HL-60 (cell line): ENCODE data around the gene BEST2.

Experiments
- CTCF ChIP-seq: IDR thresholded peaks from one replicate; pipeline ENCODE4 v1.5.1; 2011; ENCODE audit warnings: low read length, control low read depth, inconsistent platforms; ENCODE audit not compliant: insufficient read depth
- TF ChIP-seq, protein P1 (sequence below): IDR thresholded peaks from 2 replicates; pipeline ENCODE4 v1.6.1; 2012; ENCODE audit warnings: low read depth; ENCODE audit not compliant: insufficient replicate concordance

DNA sequence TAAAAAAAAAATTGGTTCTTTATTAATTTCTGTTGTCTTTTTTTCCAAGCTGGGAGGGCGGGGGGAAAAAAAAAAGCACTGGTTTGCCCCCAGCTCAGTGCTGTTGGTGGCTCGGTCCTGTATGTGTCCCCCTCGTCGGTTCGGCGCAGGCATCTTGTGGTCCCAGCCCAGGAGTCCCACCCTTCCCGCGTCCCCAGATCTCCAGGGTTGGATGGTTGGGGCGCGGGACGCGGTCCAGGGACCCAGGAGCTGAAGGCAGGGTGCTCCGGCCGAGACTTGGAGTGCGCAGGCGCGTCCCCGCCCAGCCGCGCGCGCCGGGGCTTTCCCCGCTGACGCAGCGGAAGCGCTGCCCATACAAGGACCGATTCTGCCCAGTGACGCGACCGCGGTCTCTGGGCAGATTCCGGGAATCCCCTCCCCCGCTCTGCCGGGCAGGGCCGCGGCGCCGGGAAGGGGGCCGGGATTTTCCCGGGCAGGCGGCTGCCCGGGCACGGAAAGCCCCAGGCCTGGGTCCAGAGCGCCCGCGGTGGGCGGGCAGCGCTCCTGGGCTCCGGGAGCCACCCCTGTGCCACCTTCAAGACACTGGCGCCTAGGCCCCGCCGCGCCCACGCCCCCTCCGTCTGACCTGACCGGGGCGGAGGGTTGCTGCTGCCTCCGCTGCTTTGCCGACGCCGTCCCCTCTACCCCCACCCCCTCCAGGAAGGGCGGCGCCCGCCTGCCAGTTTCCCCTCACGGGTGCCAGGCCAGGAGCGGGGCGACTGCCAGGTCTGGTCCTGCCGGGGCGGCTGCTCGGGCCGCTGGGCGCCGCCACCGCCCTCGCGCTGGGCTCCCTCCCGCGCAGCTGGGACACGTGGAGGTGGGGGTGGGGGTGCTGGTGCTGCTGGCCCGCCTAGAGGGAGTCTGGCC lies 42.0 kb downstream of the BEST2 start:
- no peak for TF ChIP-seq CTCF
- TF ChIP-seq, protein P1, sequence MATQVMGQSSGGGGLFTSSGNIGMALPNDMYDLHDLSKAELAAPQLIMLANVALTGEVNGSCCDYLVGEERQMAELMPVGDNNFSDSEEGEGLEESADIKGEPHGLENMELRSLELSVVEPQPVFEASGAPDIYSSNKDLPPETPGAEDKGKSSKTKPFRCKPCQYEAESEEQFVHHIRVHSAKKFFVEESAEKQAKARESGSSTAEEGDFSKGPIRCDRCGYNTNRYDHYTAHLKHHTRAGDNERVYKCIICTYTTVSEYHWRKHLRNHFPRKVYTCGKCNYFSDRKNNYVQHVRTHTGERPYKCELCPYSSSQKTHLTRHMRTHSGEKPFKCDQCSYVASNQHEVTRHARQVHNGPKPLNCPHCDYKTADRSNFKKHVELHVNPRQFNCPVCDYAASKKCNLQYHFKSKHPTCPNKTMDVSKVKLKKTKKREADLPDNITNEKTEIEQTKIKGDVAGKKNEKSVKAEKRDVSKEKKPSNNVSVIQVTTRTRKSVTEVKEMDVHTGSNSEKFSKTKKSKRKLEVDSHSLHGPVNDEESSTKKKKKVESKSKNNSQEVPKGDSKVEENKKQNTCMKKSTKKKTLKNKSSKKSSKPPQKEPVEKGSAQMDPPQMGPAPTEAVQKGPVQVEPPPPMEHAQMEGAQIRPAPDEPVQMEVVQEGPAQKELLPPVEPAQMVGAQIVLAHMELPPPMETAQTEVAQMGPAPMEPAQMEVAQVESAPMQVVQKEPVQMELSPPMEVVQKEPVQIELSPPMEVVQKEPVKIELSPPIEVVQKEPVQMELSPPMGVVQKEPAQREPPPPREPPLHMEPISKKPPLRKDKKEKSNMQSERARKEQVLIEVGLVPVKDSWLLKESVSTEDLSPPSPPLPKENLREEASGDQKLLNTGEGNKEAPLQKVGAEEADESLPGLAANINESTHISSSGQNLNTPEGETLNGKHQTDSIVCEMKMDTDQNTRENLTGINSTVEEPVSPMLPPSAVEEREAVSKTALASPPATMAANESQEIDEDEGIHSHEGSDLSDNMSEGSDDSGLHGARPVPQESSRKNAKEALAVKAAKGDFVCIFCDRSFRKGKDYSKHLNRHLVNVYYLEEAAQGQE: no peak
